Uterus (tissue), 2 donors: Measurements from ENCODE around the gene RIPK1.

ENCODE experiments used
- CTCF ChIP-seq, 4 experiments: fragments of 200-600 bp in 2 of 4; fragments of 450-650 bp in 2 of 4; sonication (generic) in 2 of 4; IDR thresholded peaks; one replicate each; pipeline ENCODE4 v1.5.1; 2016 to 2019; ENCODE audit warnings: antibody characterized with exemption in 4 of 4, mild to moderate bottlenecking in 2 of 4, moderate library complexity in 1 of 4
- POLR2A ChIP-seq, 2 donors: fragments of 450-650 bp; IDR thresholded peaks; one replicate each; pipeline ENCODE4 v1.6.1; 2016; ENCODE audit warnings: antibody characterized with exemption in 2 of 2, mild to moderate bottlenecking in 1 of 2, moderate library complexity in 1 of 2

- TF ChIP-seq POLR2A (IDR thresholded peaks at IDR 0.05): peak; percentile 98 to 99
- TF ChIP-seq CTCF (IDR thresholded peaks at IDR 0.05): peak in 3 of 4 experiments; percentile 54 to 78 (median 71)
Observed at GRCh38 chr6:3157131-3157933, 89.0 kb downstream of the RIPK1 start, which contains the start of gene TUBB2A.
